ENCODE results near the gene EFCAB14. TPM values are rescaled to one million over a fixed set of nuclear protein-coding genes. Genes with fewer than 3 reads are reported as not detected.

The EFCAB14 gene
- 35.5 and 36.3 TPM in 2 replicates for total RNA-seq

GRCh38 chr1:46718727-46719622 lies at the start of gene EFCAB14:
Gene EFCAB14, minus strand, starts transcription at chr1:46719114. Its CDS starts 1,027 bp downstream, at chr1:46718087.

GRCh38 chr1:46671554-46671953 lies 47.4 kb downstream of the EFCAB14 start, which contains the start of gene TEX38:
Gene TEX38, plus strand, starts transcription at chr1:46671854. Its CDS starts 81 bp downstream, at chr1:46671935.

GRCh38 chr1:46667782-46668760 lies 50.8 kb downstream of the EFCAB14 start, which contains the start of gene ATPAF1:
Gene ATPAF1, minus strand, starts transcription at chr1:46668364. Its CDS starts 42 bp downstream, at chr1:46668322.

Other genes with a start within 250 kb of the EFCAB14 start
- gene DMBX1, start 229.3 kb downstream of the EFCAB14 start, total RNA-seq = not detected in 2 replicates
- not detected in 2 replicates for gene KNCN, start 167.5 kb downstream of the EFCAB14 start, total RNA-seq
- gene MKNK1, start 114.8 kb downstream of the EFCAB14 start, total RNA-seq = 10.1 and 11.9 TPM in 2 replicates
- 8.6 and 10.6 TPM in 2 replicates for gene MOB3C, start 102.3 kb downstream of the EFCAB14 start, total RNA-seq
- gene ATPAF1, start 50.8 kb downstream of the EFCAB14 start, total RNA-seq = 61.5 and 78.1 TPM in 2 replicates
- gene TEX38, start 47.3 kb downstream of the EFCAB14 start, total RNA-seq = not detected in 2 replicates
- not detected in 2 replicates for gene CYP4B1, start 79.9 kb upstream of the EFCAB14 start, total RNA-seq
- gene CYP4A11, start 222.4 kb upstream of the EFCAB14 start, total RNA-seq = not detected in 2 replicates